GM10248 (cell line): ENCODE measurements around the gene GSG1L.

Source experiments
- CTCF ChIA-PET: fragments of 300-600 bp; sonication (Branson Sonifier 250); formaldehyde crosslinking; extraction: SDS; loops from one replicate; lab custom pipeline; 2021; ENCODE audit warnings: antibody characterized with exemption; lab: Yijun Ruan, JAX
- POLR2A ChIA-PET: fragments of 350-650 bp; sonication (Branson Sonifier 250); formaldehyde crosslinking; extraction: SDS; loops from one replicate; lab custom pipeline; 2020; ENCODE audit warnings: antibody characterized with exemption; lab: Yijun Ruan, JAX
- DNase-seq: peaks from one replicate; pipeline ENCODE4 v3.0.0; 2012; ENCODE audit errors: extremely low spot score
- TF ChIP-seq, protein P1 (sequence below): IDR thresholded peaks from 2 replicates; pipeline ENCODE4 v1.5.1; 2012; ENCODE audit warnings: mild to moderate bottlenecking, low read depth; ENCODE audit errors: extremely low read depth, missing control alignments, control extremely low read depth

The GSG1L gene

DNA sequence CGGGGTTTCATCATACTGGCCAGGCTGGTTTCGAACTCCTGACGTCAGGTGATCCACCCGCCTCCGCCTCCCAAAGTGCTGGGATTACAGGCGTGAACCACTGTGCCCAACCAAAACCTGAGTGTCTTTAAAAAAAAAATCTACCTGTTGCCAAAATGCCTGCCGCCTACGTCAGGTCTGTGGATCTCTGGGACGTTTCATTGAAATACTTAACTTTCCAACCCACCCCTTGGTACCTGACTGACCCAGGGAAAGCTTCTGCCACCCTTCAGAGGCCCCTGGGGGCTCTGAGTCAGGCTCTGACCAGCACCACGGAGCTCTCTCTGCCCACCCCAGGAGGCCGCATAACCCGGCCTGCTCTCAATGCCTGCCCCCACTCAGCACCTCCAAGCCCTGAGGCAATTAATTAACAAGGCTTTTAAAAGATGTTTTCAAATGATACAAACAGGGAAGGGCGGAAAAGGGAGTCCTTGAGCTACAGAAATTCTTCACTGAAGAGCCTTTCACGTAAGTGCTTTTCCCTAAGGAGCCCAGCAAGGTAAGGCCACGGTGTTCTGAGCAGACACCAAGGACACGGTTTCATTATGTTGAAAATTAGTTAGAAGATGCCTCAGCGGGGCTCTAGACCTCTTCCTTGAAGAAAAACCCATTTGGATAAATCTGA, 29.3 kb upstream of the GSG1L start:
- CTCF ChIA-PET, result interaction anchor here (1.2 kb wide), 1 partner anchor 62 kb away, joined by 3 read pairs; no protein-coding TSS in a partner anchor
- POLR2A ChIA-PET, result no interaction called here

DNA sequence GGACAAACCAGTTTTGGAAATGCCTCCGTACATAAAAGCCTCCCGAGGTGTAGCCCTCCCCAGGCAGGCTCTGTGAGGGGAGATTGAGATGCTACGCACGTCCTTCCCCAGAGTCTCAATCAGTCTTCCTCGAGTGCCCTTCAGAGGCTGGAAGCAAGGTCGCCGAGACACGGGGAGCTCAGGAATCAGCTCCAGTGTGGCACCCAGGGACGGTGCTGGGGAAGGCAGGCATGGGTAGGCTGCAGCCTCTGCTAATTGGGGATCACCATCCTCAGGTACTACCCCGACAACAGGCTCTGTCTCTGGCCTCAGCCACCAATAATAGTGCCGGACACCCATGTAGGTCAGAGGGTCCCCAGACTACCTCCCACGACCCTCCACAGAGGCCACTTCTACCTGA, 28.1 kb upstream of the GSG1L start:
- TF ChIP-seq, protein P1, sequence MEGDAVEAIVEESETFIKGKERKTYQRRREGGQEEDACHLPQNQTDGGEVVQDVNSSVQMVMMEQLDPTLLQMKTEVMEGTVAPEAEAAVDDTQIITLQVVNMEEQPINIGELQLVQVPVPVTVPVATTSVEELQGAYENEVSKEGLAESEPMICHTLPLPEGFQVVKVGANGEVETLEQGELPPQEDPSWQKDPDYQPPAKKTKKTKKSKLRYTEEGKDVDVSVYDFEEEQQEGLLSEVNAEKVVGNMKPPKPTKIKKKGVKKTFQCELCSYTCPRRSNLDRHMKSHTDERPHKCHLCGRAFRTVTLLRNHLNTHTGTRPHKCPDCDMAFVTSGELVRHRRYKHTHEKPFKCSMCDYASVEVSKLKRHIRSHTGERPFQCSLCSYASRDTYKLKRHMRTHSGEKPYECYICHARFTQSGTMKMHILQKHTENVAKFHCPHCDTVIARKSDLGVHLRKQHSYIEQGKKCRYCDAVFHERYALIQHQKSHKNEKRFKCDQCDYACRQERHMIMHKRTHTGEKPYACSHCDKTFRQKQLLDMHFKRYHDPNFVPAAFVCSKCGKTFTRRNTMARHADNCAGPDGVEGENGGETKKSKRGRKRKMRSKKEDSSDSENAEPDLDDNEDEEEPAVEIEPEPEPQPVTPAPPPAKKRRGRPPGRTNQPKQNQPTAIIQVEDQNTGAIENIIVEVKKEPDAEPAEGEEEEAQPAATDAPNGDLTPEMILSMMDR, result no peak
- no peak for DNase-seq
- POLR2A ChIA-PET, result no interaction called here
- CTCF ChIA-PET, result interaction anchor here (1.3 kb wide), 1 partner anchor 9 kb away, joined by 3 read pairs; no protein-coding TSS in a partner anchor

More for the DNA sequence above, 29.3 kb upstream of the GSG1L start:
- no peak for DNase-seq
- TF ChIP-seq, protein P1, result no peak

DNA sequence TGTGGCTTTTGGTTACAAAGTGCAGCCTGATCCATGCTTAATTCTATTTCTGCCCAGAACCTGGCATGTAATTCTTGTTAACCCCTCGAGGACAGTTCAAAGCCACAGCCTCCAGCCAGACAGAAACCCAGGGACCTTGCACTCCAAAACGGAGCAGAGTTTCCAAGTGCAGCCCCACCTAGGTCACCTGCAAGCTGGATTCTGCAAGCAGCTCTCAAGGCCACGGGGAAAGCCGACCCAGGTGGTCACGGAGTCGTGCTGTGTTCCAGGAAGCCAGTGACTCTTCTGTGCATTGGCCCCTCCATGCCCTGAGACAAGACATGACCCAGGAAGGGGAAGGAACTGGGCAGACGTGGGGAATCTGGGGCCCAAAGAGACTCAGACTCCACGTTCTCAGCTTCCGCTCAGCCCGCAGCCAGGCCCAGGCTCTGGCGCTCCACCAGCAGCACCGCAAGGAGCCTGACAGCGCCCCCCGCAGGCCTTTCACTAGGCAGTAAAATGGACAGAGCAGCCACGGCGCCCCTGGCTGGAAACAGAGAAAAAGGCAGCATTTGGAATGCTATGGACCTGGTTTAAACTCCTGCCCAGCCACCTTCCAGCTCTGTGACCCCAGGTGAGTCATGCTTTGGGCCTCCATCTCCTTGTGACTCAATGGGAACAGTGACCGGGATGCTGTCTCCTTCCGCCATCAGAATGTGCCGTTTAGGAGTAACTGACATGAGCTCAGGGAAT, 27.3 kb upstream of the GSG1L start:
- DNase-seq, result no peak
- POLR2A ChIA-PET, result no interaction called here
- TF ChIP-seq, protein P1, result no peak
- CTCF ChIA-PET, result interaction anchor here (1.1 to 1.3 kb wide), 2 partner anchors 10 to 20 kb away, joined by 3 to 4 read pairs; no protein-coding TSS in a partner anchor

DNA sequence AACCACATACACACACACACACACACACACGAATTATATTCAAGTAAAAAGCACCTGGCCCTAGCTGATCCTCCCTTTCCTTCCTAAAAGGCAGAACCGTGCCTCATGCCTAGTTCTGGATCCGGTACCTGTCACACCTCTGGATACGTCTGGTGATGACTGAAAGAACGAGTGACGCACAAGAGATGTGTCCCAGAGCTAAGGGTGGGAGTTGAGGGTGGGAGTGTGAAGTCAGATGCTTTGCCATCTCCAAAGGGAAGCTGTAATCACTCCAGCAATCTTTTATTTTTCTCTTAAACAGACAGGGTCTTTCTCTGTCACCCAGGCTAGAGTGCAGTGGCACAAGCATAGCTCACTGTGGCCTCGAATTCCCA, 26.5 kb upstream of the GSG1L start:
- TF ChIP-seq, protein P1, result no peak
- POLR2A ChIA-PET, result no interaction called here
- DNase-seq, result no peak
- CTCF ChIA-PET, result interaction anchor here (1.1 kb wide), 1 partner anchor 19 kb away, joined by 4 read pairs; no protein-coding TSS in a partner anchor

DNA sequence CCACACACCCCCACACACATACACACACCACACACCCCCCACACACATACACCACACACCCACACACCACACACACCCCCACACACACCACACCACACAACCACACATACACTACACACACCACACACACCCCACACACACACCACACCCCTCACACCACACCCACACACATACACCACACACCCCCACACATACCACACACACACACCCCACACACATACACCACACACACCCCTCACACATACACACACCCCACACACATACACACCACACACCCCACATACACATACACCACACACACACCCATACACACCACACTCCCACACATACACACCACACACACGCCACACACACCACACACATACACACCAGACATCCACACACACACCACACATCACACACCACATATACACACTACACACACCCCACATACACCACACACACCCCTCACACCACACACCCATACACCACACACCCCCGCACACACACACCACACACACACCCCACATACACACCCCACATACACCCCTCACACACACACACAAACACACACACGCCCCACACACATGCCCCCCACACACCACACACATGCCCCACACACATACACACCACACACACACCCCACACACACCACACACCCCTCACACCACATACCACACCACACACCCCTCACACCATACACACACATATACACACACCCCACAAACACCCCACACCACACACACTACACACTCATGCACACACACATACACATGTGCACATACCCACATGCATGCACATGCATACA, 25.9 kb upstream of the GSG1L start:
- DNase-seq, result no peak
- CTCF ChIA-PET, result no interaction called here
- POLR2A ChIA-PET, result no interaction called here
- TF ChIP-seq, protein P1, result no peak
